Fibroblast of peridontal ligament (primary cell): ENCODE results near the gene TENM4.

Experiments used
- DNase-seq: peaks from one replicate; pipeline ENCODE4 v3.0.0-alpha.2; 2010; ENCODE audit errors: extremely low read depth

The TENM4 gene

GRCh38 chr11:78972590-78972989 is 468.2 kb downstream of the TENM4 start:
- no peak for DNase-seq

- no peak for DNase-seq
These were observed 468.7 kb downstream of the TENM4 start for GRCh38 chr11:78972177-78972576.

GRCh38 chr11:78967811-78968210 is 473.0 kb downstream of the TENM4 start:
- DNase-seq, result no peak

- no peak for DNase-seq
These were observed 475.4 kb downstream of the TENM4 start for GRCh38 chr11:78965432-78965831.

- DNase-seq, result peak; percentile 18
These were observed 478.7 kb downstream of the TENM4 start for GRCh38 chr11:78961937-78962701.

- peak; percentile 35 for DNase-seq
These were observed 479.6 kb downstream of the TENM4 start for GRCh38 chr11:78961247-78961646.

GRCh38 chr11:78958444-78958843 is 482.4 kb downstream of the TENM4 start:
- no peak for DNase-seq

GRCh38 chr11:78957476-78958245 is 483.2 kb downstream of the TENM4 start:
- DNase-seq, result peak; percentile 65

GRCh38 chr11:78954696-78955095 is 486.1 kb downstream of the TENM4 start:
- DNase-seq, result no peak

GRCh38 chr11:78954261-78954660 is 486.6 kb downstream of the TENM4 start:
- DNase-seq, result no peak

GRCh38 chr11:78952890-78953289 is 487.9 kb downstream of the TENM4 start:
- no peak for DNase-seq

- DNase-seq, result no peak
These were observed 488.7 kb downstream of the TENM4 start for GRCh38 chr11:78952175-78952574.

GRCh38 chr11:78949976-78950690 is 490.7 kb downstream of the TENM4 start:
- no peak for DNase-seq

GRCh38 chr11:78946945-78947902 is 493.6 kb downstream of the TENM4 start:
- DNase-seq, result peak; percentile 94

GRCh38 chr11:78943841-78944240 is 497.0 kb downstream of the TENM4 start:
- no peak for DNase-seq

- DNase-seq, result no peak
These were observed 497.7 kb downstream of the TENM4 start for GRCh38 chr11:78943154-78943553.

- DNase-seq, result no peak
These were observed 499.5 kb downstream of the TENM4 start for GRCh38 chr11:78941226-78941851.

- DNase-seq, result no peak
These were observed 500.2 kb downstream of the TENM4 start for GRCh38 chr11:78940500-78941225.

- no peak for DNase-seq
These were observed 501.9 kb downstream of the TENM4 start for GRCh38 chr11:78938971-78939370.

GRCh38 chr11:78938036-78938435 is 502.8 kb downstream of the TENM4 start:
- DNase-seq, result no peak
